Prostate gland (tissue), 2 donors: ENCODE data around the gene MGP.

Experiments
- POLR2AphosphoS5 ChIP-seq: sonication (generic); formaldehyde crosslinking; IDR thresholded peaks from one replicate; pipeline ENCODE4 v1.6.1; 2017; ENCODE audit warnings: antibody characterized with exemption
- TF ChIP-seq, protein P1 (sequence below), 4 experiments: fragments of 200-600 bp in 2 of 4; fragments of 450-650 bp in 2 of 4; sonication (generic) in 2 of 4; IDR thresholded peaks; 1 replicate in 3 of 4; 2 replicates in 1 of 4; pipeline ENCODE4 v1.5.1; 2016 to 2019; ENCODE audit warnings: antibody characterized with exemption in 4 of 4, mild to moderate bottlenecking in 2 of 4, moderate library complexity in 2 of 4

DNA sequence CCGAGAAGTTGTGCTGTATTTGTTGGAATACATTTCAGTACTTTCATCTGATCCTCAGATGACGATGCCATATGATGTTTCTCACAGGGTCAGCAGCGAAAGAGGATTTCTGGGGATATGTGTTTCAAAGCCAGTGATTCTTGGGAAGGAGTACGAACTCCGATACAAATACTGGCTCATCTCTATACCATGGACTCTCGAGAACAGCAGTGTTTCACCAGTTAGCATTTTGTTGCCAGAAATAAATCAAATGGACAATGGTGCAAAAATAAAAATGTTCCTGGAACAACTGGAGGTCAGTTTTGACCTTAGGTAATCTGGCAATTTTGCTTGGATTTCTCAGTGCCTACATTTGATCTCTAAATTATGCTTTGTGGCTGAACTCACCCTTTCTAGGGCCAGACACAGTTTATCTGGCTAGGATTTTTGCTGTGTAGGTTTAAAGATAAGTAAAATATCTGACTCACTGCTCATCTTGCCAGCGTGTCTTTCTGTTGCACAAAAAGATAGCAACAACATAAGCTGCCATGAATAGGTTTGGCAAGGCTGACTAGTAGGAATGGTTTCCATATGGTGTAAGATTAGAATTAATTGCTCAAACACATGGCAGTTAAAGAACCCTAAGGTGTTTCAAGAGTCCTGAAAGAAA, 11.0 kb upstream of the MGP start:
- TF ChIP-seq POLR2AphosphoS5, result no peak
- TF ChIP-seq, protein P1, sequence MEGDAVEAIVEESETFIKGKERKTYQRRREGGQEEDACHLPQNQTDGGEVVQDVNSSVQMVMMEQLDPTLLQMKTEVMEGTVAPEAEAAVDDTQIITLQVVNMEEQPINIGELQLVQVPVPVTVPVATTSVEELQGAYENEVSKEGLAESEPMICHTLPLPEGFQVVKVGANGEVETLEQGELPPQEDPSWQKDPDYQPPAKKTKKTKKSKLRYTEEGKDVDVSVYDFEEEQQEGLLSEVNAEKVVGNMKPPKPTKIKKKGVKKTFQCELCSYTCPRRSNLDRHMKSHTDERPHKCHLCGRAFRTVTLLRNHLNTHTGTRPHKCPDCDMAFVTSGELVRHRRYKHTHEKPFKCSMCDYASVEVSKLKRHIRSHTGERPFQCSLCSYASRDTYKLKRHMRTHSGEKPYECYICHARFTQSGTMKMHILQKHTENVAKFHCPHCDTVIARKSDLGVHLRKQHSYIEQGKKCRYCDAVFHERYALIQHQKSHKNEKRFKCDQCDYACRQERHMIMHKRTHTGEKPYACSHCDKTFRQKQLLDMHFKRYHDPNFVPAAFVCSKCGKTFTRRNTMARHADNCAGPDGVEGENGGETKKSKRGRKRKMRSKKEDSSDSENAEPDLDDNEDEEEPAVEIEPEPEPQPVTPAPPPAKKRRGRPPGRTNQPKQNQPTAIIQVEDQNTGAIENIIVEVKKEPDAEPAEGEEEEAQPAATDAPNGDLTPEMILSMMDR (IDR thresholded peaks at IDR 0.05), result no peak
